K562 (cell line): ENCODE results near the gene TNPO2. TPM values are rescaled to one million over a fixed set of nuclear protein-coding genes. Genes with fewer than 3 reads are reported as not detected.

Experiments used
- ARID1B ChIP-seq: fragments of 450-650 bp; IDR thresholded peaks from 2 replicates; pipeline ENCODE4 v1.6.1; 2016; ENCODE audit warnings: antibody characterized with exemption, mild to moderate bottlenecking, inconsistent platforms
- ASH1L ChIP-seq: fragments of 450-650 bp; IDR thresholded peaks from 2 replicates; pipeline ENCODE4 v1.6.1; 2018; ENCODE audit warnings: borderline replicate concordance, mild to moderate bottlenecking, low read depth; ENCODE audit not compliant: partially characterized antibody
- EHMT2 ChIP-seq: fragments of 450-650 bp; IDR thresholded peaks from 2 replicates; pipeline ENCODE4 v1.6.1; 2018; ENCODE audit warnings: antibody characterized with exemption
- MED1 ChIP-seq: sonication (generic); formaldehyde crosslinking; IDR thresholded peaks from 2 replicates; pipeline ENCODE4 v1.8.1; 2023; ENCODE audit warnings: missing genetic modification reagents, borderline replicate concordance
- RAD21 ChIP-seq, 2 experiments: fragments of 250-450 bp in 1 of 2; fragments of 450-650 bp in 1 of 2; sonication (Bioruptor Pico) in 1 of 2; formaldehyde crosslinking in 1 of 2; IDR thresholded peaks in 1 of 2; conservative IDR thresholded peaks in 1 of 2; 2 replicates each; pipeline versions ENCODE4 v1.4.0 to v1.8.0; 2020 to 2022; ENCODE audit warnings: mild to moderate bottlenecking in 2 of 2, moderate library complexity in 1 of 2
- RBM22 ChIP-seq: fragments of 200-400 bp; formaldehyde crosslinking; IDR thresholded peaks from 2 replicates; pipeline ENCODE4 v1.6.1; 2018; ENCODE audit warnings: low read length, low read depth; ENCODE audit not compliant: poor library complexity, severe bottlenecking
- SREBF2 ChIP-seq: sonication (generic); formaldehyde crosslinking; IDR thresholded peaks from 2 replicates; pipeline ENCODE4 v1.4.0; 2020; ENCODE audit warnings: mild to moderate bottlenecking, missing genetic modification reagents
- ZBTB33 ChIP-seq: sonication (generic); formaldehyde crosslinking; IDR thresholded peaks from 2 replicates; pipeline ENCODE4 v1.8.1; 2023; ENCODE audit warnings: mild to moderate bottlenecking, missing genetic modification reagents
- ZNF124 ChIP-seq: sonication (generic); formaldehyde crosslinking; IDR thresholded peaks from 2 replicates; pipeline ENCODE4 v1.8.1; 2022; ENCODE audit warnings: missing genetic modification reagents
- ZNF280B ChIP-seq: fragments of 250-450 bp; sonication (Bioruptor Pico); IDR thresholded peaks from 2 replicates; pipeline ENCODE4 v1.5.1; 2021; ENCODE audit warnings: mild to moderate bottlenecking
- ZNF551 ChIP-seq: fragments of 250-450 bp; sonication (Bioruptor Pico); IDR thresholded peaks from 2 replicates; pipeline ENCODE4 v1.5.0; 2021; ENCODE audit warnings: mild to moderate bottlenecking, moderate library complexity
- polyA plus RNA-seq, 8 experiments: library from polyadenylated mRNA; depleted of rRNA in 4 of 8; stranded (reverse) in 5 of 8; unstranded in 3 of 8; fragments of >200 nt; fragmentation: Nextera tagmentation in 2 of 8; fragmentation: Illumina TruSeq in 1 of 8; extraction: Ambion mirVana in 2 of 8; extraction: Trizol in 1 of 8; gene quantifications; 2 replicates each; pipeline versions ENCODE4 v1.2.1 to v1.2.3, GENCODE V29; 2011 to 2014; ENCODE audit warnings: inconsistent platforms in 1 of 8, missing spikeins in 1 of 8
- total RNA-seq, 7 experiments: library from RNA; depleted of rRNA in 6 of 7; stranded (reverse); fragments of >200 nt in 6 of 7; fragmentation: Illumina TruSeq in 2 of 7; extraction: Trizol in 2 of 7; gene quantifications; 2 replicates each; pipeline versions ENCODE4 v1.2.1 to v1.2.3, GENCODE V29; 2011 to 2021; ENCODE audit warnings: low replicate concordance in 1 of 7
- TF ChIP-seq, protein P1 (sequence below): fragments of 450-650 bp; formaldehyde crosslinking; IDR thresholded peaks from 2 replicates; pipeline ENCODE4 v1.4.0; 2020; ENCODE audit warnings: mild to moderate bottlenecking, moderate library complexity
- TF ChIP-seq, protein P2 (sequence below): fragments of 450-650 bp; IDR thresholded peaks from 2 replicates; pipeline ENCODE4 v1.6.1; 2016; ENCODE audit warnings: low read depth

Gene TNPO2
- total and polyA plus RNA-seq, 9 of the 15 experiments (the other 6 are each of a cell fraction or from before 2014, with no cell fraction given) = 6.0 to 126 (median 53.8) TPM

GRCh38 chr19:12736995-12737834, 13.5 kb upstream of the TNPO2 start, which contains the start of gene GET3 (continued):
- TF ChIP-seq ZBTB33 (CRISPR knock-in tag) (no peak), RBM22 (no peak), MED1 (no peak), EHMT2 (no peak), RAD21 (CRISPR knock-in tag; conservative IDR thresholded peaks at IDR 0.05 in 1 of 2, IDR thresholded peaks at IDR 0.05 in 1 of 2) (no peak), ASH1L (peak; percentile 94), ZNF124 (CRISPR knock-in tag) (no peak), ZNF551 (no peak), SREBF2 (no peak), ZNF280B (CRISPR knock-in tag) (no peak), ARID1B (0 out of 2 replicates have a peak, but pooled peaks have one; percentile 20)
- TF ChIP-seq, protein P1, sequence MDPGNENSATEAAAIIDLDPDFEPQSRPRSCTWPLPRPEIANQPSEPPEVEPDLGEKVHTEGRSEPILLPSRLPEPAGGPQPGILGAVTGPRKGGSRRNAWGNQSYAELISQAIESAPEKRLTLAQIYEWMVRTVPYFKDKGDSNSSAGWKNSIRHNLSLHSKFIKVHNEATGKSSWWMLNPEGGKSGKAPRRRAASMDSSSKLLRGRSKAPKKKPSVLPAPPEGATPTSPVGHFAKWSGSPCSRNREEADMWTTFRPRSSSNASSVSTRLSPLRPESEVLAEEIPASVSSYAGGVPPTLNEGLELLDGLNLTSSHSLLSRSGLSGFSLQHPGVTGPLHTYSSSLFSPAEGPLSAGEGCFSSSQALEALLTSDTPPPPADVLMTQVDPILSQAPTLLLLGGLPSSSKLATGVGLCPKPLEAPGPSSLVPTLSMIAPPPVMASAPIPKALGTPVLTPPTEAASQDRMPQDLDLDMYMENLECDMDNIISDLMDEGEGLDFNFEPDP (CRISPR knock-in tag) = no peak
- TF ChIP-seq, protein P2, sequence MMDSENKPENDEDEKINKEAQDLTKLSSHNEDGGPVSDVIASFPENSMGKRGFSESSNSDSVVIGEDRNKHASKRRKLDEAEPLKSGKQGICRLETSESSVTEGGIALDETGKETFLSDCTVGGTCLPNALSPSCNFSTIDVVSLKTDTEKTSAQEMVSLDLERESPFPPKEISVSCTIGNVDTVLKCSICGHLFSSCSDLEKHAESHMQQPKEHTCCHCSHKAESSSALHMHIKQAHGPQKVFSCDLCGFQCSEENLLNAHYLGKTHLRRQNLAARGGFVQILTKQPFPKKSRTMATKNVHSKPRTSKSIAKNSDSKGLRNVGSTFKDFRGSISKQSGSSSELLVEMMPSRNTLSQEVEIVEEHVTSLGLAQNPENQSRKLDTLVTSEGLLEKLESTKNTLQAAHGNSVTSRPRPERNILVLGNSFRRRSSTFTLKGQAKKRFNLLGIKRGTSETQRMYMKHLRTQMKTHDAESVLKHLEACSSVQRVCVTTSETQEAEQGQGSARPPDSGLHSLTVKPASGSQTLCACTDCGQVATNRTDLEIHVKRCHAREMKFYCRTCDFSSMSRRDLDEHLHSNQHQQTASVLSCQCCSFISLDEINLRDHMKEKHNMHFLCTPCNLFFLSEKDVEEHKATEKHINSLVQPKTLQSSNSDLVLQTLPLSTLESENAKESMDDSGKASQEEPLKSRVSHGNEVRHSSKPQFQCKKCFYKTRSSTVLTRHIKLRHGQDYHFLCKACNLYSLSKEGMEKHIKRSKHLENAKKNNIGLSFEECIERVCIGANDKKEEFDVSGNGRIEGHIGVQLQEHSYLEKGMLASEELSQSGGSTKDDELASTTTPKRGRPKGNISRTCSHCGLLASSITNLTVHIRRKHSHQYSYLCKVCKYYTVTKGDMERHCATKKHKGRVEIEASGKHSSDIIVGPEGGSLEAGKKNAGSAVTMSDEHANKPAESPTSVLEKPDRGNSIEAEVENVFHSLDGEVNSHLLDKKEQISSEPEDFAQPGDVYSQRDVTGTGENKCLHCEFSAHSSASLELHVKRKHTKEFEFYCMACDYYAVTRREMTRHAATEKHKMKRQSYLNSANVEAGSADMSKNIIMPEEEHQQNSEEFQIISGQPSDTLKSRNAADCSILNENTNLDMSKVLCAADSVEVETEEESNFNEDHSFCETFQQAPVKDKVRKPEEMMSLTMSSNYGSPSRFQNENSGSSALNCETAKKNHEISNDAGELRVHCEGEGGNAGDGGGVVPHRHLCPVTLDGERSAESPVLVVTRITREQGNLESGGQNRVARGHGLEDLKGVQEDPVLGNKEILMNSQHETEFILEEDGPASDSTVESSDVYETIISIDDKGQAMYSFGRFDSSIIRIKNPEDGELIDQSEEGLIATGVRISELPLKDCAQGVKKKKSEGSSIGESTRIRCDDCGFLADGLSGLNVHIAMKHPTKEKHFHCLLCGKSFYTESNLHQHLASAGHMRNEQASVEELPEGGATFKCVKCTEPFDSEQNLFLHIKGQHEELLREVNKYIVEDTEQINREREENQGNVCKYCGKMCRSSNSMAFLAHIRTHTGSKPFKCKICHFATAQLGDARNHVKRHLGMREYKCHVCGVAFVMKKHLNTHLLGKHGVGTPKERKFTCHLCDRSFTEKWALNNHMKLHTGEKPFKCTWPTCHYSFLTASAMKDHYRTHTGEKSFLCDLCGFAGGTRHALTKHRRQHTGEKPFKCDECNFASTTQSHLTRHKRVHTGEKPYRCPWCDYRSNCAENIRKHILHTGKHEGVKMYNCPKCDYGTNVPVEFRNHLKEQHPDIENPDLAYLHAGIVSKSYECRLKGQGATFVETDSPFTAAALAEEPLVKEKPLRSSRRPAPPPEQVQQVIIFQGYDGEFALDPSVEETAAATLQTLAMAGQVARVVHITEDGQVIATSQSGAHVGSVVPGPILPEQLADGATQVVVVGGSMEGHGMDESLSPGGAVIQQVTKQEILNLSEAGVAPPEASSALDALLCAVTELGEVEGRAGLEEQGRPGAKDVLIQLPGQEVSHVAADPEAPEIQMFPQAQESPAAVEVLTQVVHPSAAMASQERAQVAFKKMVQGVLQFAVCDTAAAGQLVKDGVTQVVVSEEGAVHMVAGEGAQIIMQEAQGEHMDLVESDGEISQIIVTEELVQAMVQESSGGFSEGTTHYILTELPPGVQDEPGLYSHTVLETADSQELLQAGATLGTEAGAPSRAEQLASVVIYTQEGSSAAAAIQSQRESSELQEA = no peak
